GM18909 (cell line): ENCODE data around the gene ANKRD60.

Experiments
- ATAC-seq: cut with Tn5 transposase; IDR thresholded peaks from one replicate; pipeline ENCODE4 v1.9.1; 2021; ENCODE audit warnings: mild to moderate bottlenecking; ENCODE audit not compliant: unreplicated experiment, poor library complexity

Gene ANKRD60

GRCh38 chr20:58224974-58225373 is 3.5 kb downstream of the ANKRD60 start:
- no peak for ATAC-seq

DNA sequence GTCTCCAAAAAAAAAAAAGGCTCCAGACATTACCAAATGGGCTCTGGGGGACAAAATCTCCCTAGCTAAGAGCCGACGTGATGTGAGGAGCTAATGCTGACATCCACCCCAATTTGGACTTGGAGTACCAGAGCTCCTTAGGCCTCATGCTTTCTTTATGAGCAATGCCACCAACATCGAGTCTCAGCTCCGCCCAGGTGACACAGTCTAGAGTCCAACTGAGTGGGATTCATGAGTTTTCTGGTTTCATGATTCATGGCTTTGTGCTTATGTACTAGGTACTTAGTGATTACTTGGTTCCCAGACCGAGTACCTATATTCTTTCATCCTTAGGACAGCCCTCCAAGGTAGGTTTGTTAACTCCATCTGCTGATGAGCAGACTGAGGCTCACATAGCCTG is 4.4 kb downstream of the ANKRD60 start:
- ATAC-seq = no peak

- no peak for ATAC-seq
Measured at GRCh38 chr20:58223358-58223941, 5.0 kb downstream of the ANKRD60 start.

- no peak for ATAC-seq
Measured at GRCh38 chr20:58222446-58222845, 6.0 kb downstream of the ANKRD60 start.

GRCh38 chr20:58219342-58219700 is 9.1 kb downstream of the ANKRD60 start:
- ATAC-seq = no peak

DNA sequence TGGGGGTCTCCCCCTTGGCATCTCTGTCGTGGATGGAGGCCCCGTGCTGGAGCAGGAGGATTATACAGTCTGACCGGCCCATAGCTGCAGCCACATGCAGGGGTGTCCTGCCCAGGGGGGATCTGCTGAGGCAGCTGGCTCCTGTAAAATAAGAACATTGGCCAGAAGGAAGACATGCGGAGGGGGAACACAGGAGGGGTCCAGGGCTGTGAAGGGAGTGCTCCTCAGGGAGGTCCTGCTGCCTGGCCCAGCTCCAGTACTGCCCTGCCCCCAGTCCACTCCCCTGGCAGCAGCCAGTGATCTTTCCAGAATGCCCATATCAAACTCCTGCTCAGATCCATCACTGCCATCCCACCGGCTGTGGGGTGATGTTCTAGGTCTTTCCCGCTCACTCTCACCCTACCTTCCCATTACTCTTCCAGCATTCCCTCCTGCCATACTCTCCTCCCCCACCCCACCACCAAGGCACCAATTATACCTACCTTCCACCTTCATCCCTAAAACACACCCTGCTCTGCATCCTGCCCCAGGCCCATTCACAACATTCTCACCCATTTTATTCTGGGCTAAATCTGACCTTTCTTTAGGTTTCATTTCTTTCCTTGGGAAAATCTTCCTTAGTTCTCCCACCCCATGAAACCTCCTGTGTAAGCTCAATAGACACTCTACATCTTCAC is 9.7 kb downstream of the ANKRD60 start:
- no peak for ATAC-seq

DNA sequence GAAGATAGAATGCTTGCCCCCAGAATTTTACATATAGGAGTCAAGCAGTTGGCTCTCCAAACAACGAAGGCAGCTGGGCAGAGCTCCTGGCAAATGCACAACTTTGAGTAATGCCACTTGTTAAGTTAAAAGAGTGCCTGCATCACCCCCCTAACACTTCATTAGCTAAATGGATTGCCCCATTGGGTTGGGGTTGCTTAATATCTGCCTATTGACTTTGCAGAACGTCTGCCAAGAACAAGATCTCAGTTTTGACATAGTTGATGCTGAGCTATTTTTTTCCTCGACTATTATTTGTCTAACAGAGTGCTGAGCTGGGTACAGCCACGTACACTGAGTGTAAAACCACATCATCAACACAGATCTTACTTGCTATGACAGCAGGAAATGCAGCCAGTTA is 12.1 kb downstream of the ANKRD60 start:
- no peak for ATAC-seq

DNA sequence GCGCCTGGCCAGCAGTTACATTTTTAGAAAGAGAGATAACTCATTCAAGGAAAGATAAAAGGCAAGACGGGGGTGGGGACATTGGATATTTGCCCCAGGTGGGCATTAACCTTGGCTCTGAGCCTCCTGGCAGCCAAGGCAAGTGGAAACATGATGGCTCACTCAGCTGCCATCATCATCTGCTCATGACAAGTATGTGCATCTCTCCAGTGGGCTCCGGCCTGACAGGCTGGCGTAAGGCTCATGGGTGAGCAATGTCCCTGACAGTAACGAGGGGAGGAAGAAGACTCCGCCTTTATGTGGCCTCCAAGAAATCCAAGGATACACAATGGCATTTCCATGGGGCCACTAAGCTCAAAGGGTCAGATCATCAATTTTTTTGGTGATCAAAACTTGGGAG is 13.3 kb downstream of the ANKRD60 start:
- no peak for ATAC-seq

DNA sequence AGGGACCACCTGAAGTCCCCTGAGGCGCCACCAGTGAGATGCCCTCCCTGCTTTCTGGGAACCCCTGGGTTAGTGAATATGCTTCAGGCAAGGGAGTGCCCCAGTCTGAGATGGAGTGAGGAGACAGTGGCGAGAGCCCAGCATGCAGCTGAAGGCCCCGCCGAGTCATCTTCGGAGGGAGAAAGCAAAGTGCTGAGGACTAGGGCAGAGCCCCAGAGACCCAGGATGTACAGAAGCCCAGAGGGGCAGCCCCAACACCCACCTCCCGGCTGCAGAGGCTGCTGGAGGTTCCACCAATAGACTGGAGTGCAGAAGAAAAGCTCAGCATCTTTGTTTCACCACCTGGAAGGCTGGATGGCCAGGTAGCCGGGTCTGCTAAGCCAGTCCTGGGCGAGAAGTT is 14.1 kb downstream of the ANKRD60 start:
- ATAC-seq = no peak

- ATAC-seq = no peak
Measured at GRCh38 chr20:58213716-58214115, 14.7 kb downstream of the ANKRD60 start.

GRCh38 chr20:58213121-58213520 is 15.3 kb downstream of the ANKRD60 start:
- no peak for ATAC-seq

- ATAC-seq = no peak
Measured at GRCh38 chr20:58212636-58213035, 15.8 kb downstream of the ANKRD60 start.

GRCh38 chr20:58210398-58210747 is 18.1 kb downstream of the ANKRD60 start:
- ATAC-seq = no peak

DNA sequence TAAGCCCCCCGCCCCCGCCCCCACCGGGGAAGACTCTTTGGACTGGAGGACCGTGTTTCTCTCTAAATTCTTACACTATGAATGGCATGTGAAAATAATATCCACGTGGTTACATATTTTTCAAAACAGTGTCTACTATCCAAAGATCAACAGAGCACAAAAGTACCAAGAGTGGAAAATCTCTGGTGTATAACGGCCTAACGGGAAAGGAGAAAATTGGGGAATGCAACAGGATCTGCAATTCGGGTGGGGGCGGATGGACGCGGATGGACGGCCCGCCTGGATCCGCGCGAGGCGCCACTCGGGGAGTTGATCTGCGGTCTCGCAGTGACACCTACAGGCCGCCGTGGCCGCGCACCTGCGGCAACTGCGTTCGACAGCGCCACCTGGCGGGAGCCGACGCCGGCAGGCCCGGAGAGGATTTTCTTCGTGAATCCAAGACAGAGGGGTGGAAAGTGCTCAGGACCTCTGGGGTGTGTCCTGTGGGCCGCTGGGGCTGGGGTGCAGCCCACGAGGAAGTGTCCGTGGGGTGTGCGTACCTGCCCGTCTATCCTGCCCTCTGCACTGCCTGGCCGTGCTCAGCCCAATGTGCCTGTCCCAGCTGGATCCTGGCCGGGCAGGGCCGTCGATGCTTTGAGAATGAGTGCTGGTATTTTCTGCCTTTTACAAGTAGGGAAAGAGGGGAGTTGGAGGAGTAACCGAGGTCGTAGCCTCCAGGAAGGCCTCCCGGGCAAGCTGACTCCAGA is 18.6 kb downstream of the ANKRD60 start:
- ATAC-seq = peak; percentile 80

DNA sequence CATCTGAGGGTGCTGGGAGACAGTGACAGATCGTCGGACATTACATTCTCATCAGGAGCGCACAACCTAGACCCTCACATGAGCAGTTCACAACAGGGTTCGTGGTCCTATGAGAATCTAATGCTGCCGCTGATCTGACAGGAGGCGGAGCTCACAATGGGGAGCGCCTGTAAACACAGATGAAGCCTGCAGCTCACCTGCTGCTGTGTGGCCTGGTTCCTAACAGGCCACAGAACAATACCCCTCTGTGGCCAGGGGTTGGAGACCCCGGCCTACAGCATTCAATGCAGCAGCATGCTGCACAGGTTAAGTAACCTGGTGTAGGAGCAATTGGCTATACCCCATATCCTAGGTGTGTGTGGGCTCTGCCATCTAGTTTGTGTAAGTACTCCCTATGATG is 19.5 kb downstream of the ANKRD60 start:
- no peak for ATAC-seq

DNA sequence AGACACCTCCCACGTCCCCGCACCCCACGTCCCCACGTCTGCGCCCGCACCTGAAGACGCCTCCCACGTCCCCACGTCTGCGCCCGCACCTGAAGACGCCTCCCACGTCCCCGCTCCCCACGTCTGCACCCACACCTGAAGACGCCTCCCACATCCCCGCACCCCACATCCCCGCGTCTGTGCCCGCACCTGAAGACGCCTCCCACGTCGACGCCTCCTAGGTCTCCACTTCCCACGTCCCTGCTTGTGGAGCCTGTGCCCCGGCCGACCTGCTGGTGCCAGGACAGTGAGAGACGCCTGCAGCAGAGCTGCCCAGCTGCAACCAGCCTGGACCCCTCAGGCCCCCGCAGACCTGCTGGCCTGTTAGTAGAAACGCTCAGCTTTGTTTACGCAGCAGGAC is 22.6 kb downstream of the ANKRD60 start:
- no peak for ATAC-seq

DNA sequence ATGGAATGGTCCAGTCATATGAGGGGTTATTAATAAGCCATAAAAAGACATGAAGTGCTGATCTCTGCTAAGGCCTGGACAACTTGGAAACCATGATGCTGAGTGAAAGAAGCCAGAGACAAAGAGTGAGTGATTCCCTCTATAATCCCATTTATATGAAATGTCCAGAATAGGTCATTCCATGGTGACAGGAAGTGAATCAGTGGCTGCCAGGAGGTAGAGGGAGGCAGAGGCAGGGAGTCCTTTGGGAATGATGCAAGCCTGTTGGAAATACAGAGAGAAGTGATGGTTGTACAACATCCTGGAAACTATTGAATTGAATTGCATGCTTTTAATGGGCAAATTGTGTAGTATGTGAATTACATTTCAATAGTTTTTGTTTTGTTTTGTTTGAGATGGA is 26.4 kb downstream of the ANKRD60 start:
- ATAC-seq = no peak

DNA sequence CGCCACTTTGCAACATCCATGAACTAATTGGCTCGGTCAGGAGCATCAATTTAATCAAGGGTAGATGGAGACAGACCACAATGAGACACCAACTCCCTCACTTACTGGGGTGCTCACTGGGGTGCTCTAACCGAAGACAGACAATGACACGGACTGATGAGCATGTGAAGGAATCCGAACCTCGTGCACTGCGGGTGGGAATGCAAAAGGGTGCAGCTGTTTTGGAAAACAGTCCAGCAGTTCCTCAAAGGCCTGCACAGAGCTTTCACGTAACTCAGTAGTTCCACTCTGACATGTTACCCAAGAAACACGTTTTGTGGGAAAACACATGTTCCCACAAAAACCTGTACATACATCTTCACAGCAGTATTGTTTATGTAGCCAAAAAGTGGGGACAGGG is 26.8 kb downstream of the ANKRD60 start:
- ATAC-seq = no peak

DNA sequence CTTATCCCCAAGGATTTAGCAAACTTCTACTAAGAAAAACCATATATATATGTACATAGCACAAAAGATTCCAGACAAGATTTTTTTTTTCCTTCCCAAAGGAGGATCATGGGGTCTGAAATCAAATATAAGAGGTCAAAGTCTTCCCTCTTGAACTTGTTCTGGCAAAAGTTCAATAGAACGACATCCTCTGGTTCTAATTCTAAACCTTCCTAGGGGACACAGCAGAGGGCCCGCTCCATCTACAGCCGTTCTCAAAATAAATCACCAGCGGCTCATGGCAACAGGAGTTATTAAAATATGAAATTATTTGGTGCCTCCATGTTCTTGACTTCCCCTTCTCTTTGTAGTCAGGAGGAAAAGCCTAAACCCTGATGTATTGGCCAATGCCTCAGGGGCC is 29.0 kb downstream of the ANKRD60 start:
- no peak for ATAC-seq

DNA sequence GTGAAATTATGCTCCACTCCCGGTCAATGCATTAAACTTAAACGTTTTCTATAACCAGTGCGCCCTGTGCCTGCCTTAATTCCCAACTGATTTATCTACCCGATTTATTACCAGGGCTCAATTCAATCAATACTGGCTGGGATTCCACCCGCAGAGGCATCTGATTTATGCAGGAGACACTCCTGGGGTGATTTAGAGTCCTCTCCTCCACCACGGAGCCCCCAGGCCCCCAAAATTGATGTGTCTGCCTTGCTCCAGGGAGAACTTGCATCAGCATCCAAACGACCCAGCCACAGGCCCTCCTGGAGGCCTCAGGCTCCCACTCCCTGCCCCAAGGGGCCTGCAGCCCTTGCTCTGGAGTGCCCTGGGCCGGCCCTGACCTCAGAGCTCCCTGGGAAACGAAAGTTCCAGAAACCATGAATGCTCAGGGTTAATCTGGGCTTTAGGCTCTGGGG is 29.5 kb downstream of the ANKRD60 start:
- ATAC-seq = no peak

DNA sequence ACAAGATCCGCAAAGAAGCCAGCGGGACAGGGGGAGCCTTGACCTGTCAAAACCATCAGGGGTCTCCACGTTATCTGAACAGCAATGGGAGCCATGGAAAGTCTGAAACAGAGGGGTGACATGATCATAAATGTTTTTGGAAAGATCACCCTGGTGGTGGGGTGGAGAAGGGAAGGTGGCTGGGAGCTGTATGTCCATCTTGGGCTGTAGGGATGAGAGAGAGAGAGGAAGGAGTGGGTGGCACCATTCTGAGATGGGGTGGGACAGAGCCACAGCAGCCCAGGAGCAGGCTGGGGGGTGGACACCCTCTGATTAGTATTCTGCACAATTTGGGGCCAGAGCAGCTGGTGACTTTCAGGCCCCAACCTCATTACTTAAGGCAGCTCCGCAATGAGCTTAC is 30.1 kb downstream of the ANKRD60 start:
- no peak for ATAC-seq

DNA sequence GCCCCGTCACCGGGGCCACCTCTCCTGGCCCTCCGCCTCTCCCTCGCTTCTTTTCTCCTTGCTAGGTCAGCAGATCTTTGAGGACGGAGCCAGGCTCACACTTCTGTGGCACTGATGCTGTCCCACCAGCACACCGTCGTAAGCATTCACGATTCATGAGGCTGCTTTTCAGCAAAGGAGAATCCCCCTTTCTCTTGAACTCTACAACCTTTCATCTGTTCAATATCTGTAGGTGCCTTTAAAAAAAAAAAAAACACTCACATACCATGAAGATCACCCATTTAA is 31.3 kb downstream of the ANKRD60 start:
- no peak for ATAC-seq
